Type B pancreatic cell (in vitro differentiated cells): ENCODE results near the gene RNU4-1. TPM values are rescaled to one million over a fixed set of nuclear protein-coding genes. Genes with fewer than 3 reads are reported as not detected.
"Not testable (repeated sequence)": the region's sequence is repeated elsewhere in the genome, so short reads cannot be mapped to it uniquely, and the experiment has no call there.

Source experiments
- DNase-seq: peaks from one replicate; pipeline ENCODE4 v3.0.0; 2021; ENCODE audit warnings: mixed read lengths; ENCODE audit not compliant: unreplicated experiment; ENCODE audit errors: extremely low spot score
- H3K27ac Mint-ChIP-seq: 2 replicates; pipeline ENCODE4 v1.8.0; 2021; ENCODE audit warnings: mild to moderate bottlenecking, mixed read lengths
- H3K27me3 Mint-ChIP-seq: 2 replicates; pipeline ENCODE4 v1.8.0; 2021; ENCODE audit warnings: mixed read lengths
- H3K36me3 Mint-ChIP-seq: 2 replicates; pipeline ENCODE4 v1.8.0; 2021; ENCODE audit warnings: mixed read lengths
- H3K4me1 Mint-ChIP-seq: one replicate; pipeline ENCODE4 v1.8.0; 2021; ENCODE audit warnings: mixed read lengths; ENCODE audit not compliant: unreplicated experiment
- H3K4me3 Mint-ChIP-seq: 2 replicates; pipeline ENCODE4 v1.8.0; 2021; ENCODE audit warnings: mild to moderate bottlenecking, mixed read lengths
- H3K9me3 Mint-ChIP-seq: 2 replicates; pipeline ENCODE4 v1.8.0; 2021; ENCODE audit warnings: mixed read lengths
- CTCF ChIP-seq: fragments of 200-600 bp; sonication (generic); conservative IDR thresholded peaks from 2 replicates; pipeline ENCODE4 v1.5.0; 2021; ENCODE audit warnings: antibody characterized with exemption, mild to moderate bottlenecking
- total RNA-seq: library from RNA; stranded (reverse); gene quantifications from 2 replicates; pipeline ENCODE4 v1.2.1, GENCODE V29; 2021; ENCODE audit warnings: low replicate concordance

Gene RNU4-1
- total RNA-seq, 1 donor from 2014 or later: 4,376 TPM

- peaks cover 37% of the 10 kb centered on the region for H3K4me1 Mint-ChIP-seq
- H3K27ac Mint-ChIP-seq: peak overlapping the region; percentile 62
- peaks cover 7% of the 10 kb centered on the region for H3K36me3 Mint-ChIP-seq
- no peak for DNase-seq
- no peaks in the 10 kb centered on the region for H3K27me3 Mint-ChIP-seq
- no peak for TF ChIP-seq CTCF
- no peak overlapping the region for H3K4me3 Mint-ChIP-seq
- H3K9me3 Mint-ChIP-seq: no peaks in the 10 kb centered on the region
These were observed 40.7 kb downstream of the RNU4-1 start for GRCh38 chr12:120252071-120252906.

- H3K27ac Mint-ChIP-seq, DNase-seq, H3K36me3 Mint-ChIP-seq, H3K27me3 Mint-ChIP-seq, H3K9me3 Mint-ChIP-seq, H3K4me3 Mint-ChIP-seq: not testable (repeated sequence)
- peaks cover 33% of the 10 kb centered on the region for H3K4me1 Mint-ChIP-seq
These were observed 41.5 kb downstream of the RNU4-1 start for GRCh38 chr12:120251364-120252070.

- Mint-ChIP-seq H3K27me3 (no peaks in the 10 kb centered on the region), H3K4me3 (no peak overlapping the region), H3K9me3 (no peaks in the 10 kb centered on the region), H3K36me3 (peaks cover 8% of the 10 kb centered on the region), H3K4me1 (peaks cover 30% of the 10 kb centered on the region), H3K27ac (peak overlapping the region; percentile 53)
- no peak for TF ChIP-seq CTCF
- DNase-seq: no peak
These were observed 42.9 kb downstream of the RNU4-1 start for GRCh38 chr12:120249875-120250795.

GRCh38 chr12:120249266-120249874 is 43.7 kb downstream of the RNU4-1 start:
- Mint-ChIP-seq H3K36me3 (peaks cover 8% of the 10 kb centered on the region), H3K9me3 (no peaks in the 10 kb centered on the region), H3K27ac (peak overlapping the region; percentile 9), H3K27me3 (no peaks in the 10 kb centered on the region), H3K4me3 (no peak overlapping the region), H3K4me1 (peaks cover 35% of the 10 kb centered on the region)
- DNase-seq: no peak
- TF ChIP-seq CTCF: no peak

GRCh38 chr12:120247621-120248030 is 45.4 kb downstream of the RNU4-1 start:
- no peak for TF ChIP-seq CTCF
- peak overlapping the region; percentile 67 for H3K27ac Mint-ChIP-seq
- H3K4me3 Mint-ChIP-seq: peak overlapping the region; percentile 4
- H3K4me1 Mint-ChIP-seq: peaks cover 44% of the 10 kb centered on the region
- peaks cover 4% of the 10 kb centered on the region for H3K36me3 Mint-ChIP-seq
- no peak for DNase-seq
- no peaks in the 10 kb centered on the region for H3K9me3 Mint-ChIP-seq
- H3K27me3 Mint-ChIP-seq: no peaks in the 10 kb centered on the region
